ENCODE results near the gene LRRK1. TPM values are rescaled to one million over a fixed set of nuclear protein-coding genes. Genes with fewer than 3 reads are reported as not detected.

Gene LRRK1
- polyA plus RNA-seq, 1 experiment: 16.9 TPM

GRCh38 chr15:100902436-100903167 is 16.6 kb upstream of the LRRK1 start:
- Histone ChIP-seq H3K36me3 (ENCODE audit: control insufficient read depth, insufficient read depth, low read length) (no peaks in the 10 kb centered on the region), H3K4me3 (ENCODE audit: low read depth, low read length) (0 out of 2 replicates have a peak overlapping the region, but pooled peaks have one; percentile 13), H3K27me3 (ENCODE audit: control insufficient read depth, insufficient read depth, low read length) (no peaks in the 10 kb centered on the region)
- CTCF ChIA-PET: interaction anchor here (1.1 to 3.0 kb wide), 4 partner anchors 8 to 231 kb away, joined by 3 to 16 read pairs (median 4); partner anchors contain the start of gene LRRK1
- POLR2A ChIA-PET: interaction anchor here (0.5 kb wide), 1 partner anchor 266 kb away, joined by 3 read pairs; no protein-coding TSS in a partner anchor
- DNase-seq (ENCODE audit: low read depth): peak; percentile 52
- TF ChIP-seq CTCF (IDR thresholded peaks at IDR 0.05; ENCODE audit: insufficient read depth, low read depth, low read length): no peak

GRCh38 chr15:100903168-100903554 is 16.0 kb upstream of the LRRK1 start:
- Histone ChIP-seq H3K4me3 (ENCODE audit: low read depth, low read length) (no peak overlapping the region), H3K27me3 (ENCODE audit: control insufficient read depth, insufficient read depth, low read length) (no peaks in the 10 kb centered on the region), H3K36me3 (ENCODE audit: control insufficient read depth, insufficient read depth, low read length) (no peaks in the 10 kb centered on the region)
- POLR2A ChIA-PET: no interaction called here
- no peak for DNase-seq (ENCODE audit: low read depth)
- CTCF ChIA-PET: interaction anchor here (3.0 kb wide), 1 partner anchor 15 kb away, joined by 16 read pairs; the partner anchor contains the start of gene LRRK1
- TF ChIP-seq CTCF (IDR thresholded peaks at IDR 0.05; ENCODE audit: insufficient read depth, low read depth, low read length): no peak

GRCh38 chr15:100905850-100906249 is 13.3 kb upstream of the LRRK1 start:
- H3K27me3 ChIP-seq (ENCODE audit: control insufficient read depth, insufficient read depth, low read length): no peaks in the 10 kb centered on the region
- DNase-seq (ENCODE audit: low read depth): no peak
- CTCF ChIA-PET: interaction anchor here (2.2 to 5.0 kb wide), 3 partner anchors 10 to 102 kb away, joined by 12 to 33 read pairs (median 13); partner anchors contain the start of gene LRRK1
- H3K4me3 ChIP-seq (ENCODE audit: low read depth, low read length): no peak overlapping the region
- no peak for TF ChIP-seq CTCF (IDR thresholded peaks at IDR 0.05; ENCODE audit: insufficient read depth, low read depth, low read length)
- POLR2A ChIA-PET: no interaction called here
- H3K36me3 ChIP-seq (ENCODE audit: control insufficient read depth, insufficient read depth, low read length): no peaks in the 10 kb centered on the region; the same call in 1 of the 2 replicates

- CTCF ChIA-PET: interaction anchor here (5.0 kb wide), 1 partner anchor 10 kb away, joined by 33 read pairs; the partner anchor contains the start of gene LRRK1
- no peak for DNase-seq (ENCODE audit: low read depth)
- Histone ChIP-seq H3K4me3 (ENCODE audit: low read depth, low read length) (no peak overlapping the region), H3K27me3 (ENCODE audit: control insufficient read depth, insufficient read depth, low read length) (no peaks in the 10 kb centered on the region), H3K36me3 (ENCODE audit: control insufficient read depth, insufficient read depth, low read length) (no peaks in the 10 kb centered on the region; the same call in 1 of the 2 replicates)
- TF ChIP-seq CTCF (IDR thresholded peaks at IDR 0.05; ENCODE audit: insufficient read depth, low read depth, low read length): no peak
- POLR2A ChIA-PET: no interaction called here
Measured at GRCh38 chr15:100908466-100908865, 10.7 kb upstream of the LRRK1 start.

- ChIA-PET CTCF (no interaction called here), POLR2A (interaction anchor here (0.6 kb wide), 1 partner anchor 13 kb away, joined by 7 read pairs; no protein-coding TSS in a partner anchor)
- no peak for DNase-seq (ENCODE audit: low read depth)
- no peak for TF ChIP-seq CTCF (IDR thresholded peaks at IDR 0.05; ENCODE audit: insufficient read depth, low read depth, low read length)
- Histone ChIP-seq H3K27me3 (ENCODE audit: control insufficient read depth, insufficient read depth, low read length) (no peaks in the 10 kb centered on the region), H3K36me3 (ENCODE audit: control insufficient read depth, insufficient read depth, low read length) (no peaks in the 10 kb centered on the region; the same call in 1 of the 2 replicates), H3K4me3 (ENCODE audit: low read depth, low read length) (no peak overlapping the region)
Measured at GRCh38 chr15:100909565-100909964, 9.6 kb upstream of the LRRK1 start.

All from BJ (cell line).